Measurements from ENCODE around the gene NT5C1B. TPM values are rescaled to one million over a fixed set of nuclear protein-coding genes. Genes with fewer than 3 reads are reported as not detected.

The NT5C1B gene
- total RNA-seq, 6 donors from 2014 or later: not detected

GRCh38 chr2:18546567-18546966, 42.8 kb downstream of the NT5C1B start:
- no peak for DNase-seq

GRCh38 chr2:18545384-18545783, 44.0 kb downstream of the NT5C1B start:
- 88 to 95% methylated on average over 4 of the region's 4 CpGs for WGBS, 2 donors
- peaks cover 4 to 9% (median 5%) of the 10 kb centered on the region in 4 donors for H3K4me1 ChIP-seq
- H3K27ac ChIP-seq: no peak overlapping the region
- H3K9me3 ChIP-seq: no peaks in the 10 kb centered on the region
- H3K36me3 ChIP-seq: no peaks in the 10 kb centered on the region
- no peaks in the 10 kb centered on the region for H3K27me3 ChIP-seq
- DNase-seq (no peak), ATAC-seq (ENCODE audit: low FRiP score in 2 of 2) (no peak)
- TF ChIP-seq POLR2A (IDR thresholded peaks at IDR 0.05) (no peak), POLR2AphosphoS5 (IDR thresholded peaks at IDR 0.05) (no peak), EP300 (IDR thresholded peaks at IDR 0.05) (no peak)
- TF ChIP-seq, protein P1, sequence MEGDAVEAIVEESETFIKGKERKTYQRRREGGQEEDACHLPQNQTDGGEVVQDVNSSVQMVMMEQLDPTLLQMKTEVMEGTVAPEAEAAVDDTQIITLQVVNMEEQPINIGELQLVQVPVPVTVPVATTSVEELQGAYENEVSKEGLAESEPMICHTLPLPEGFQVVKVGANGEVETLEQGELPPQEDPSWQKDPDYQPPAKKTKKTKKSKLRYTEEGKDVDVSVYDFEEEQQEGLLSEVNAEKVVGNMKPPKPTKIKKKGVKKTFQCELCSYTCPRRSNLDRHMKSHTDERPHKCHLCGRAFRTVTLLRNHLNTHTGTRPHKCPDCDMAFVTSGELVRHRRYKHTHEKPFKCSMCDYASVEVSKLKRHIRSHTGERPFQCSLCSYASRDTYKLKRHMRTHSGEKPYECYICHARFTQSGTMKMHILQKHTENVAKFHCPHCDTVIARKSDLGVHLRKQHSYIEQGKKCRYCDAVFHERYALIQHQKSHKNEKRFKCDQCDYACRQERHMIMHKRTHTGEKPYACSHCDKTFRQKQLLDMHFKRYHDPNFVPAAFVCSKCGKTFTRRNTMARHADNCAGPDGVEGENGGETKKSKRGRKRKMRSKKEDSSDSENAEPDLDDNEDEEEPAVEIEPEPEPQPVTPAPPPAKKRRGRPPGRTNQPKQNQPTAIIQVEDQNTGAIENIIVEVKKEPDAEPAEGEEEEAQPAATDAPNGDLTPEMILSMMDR (IDR thresholded peaks at IDR 0.05): no peak
- H3K4me3 ChIP-seq: no peak overlapping the region

More at GRCh38 chr2:18546567-18546966, 42.8 kb downstream of the NT5C1B start:
- Histone ChIP-seq H3K9me3 (no peaks in the 10 kb centered on the region), H3K27me3 (no peaks in the 10 kb centered on the region), H3K27ac (no peak overlapping the region), H3K4me1 (peaks cover 6 to 12% (median 8%) of the 10 kb centered on the region in 4 donors), H3K4me3 (no peak overlapping the region), H3K36me3 (no peaks in the 10 kb centered on the region)
- no peak for ATAC-seq (ENCODE audit: low FRiP score in 2 of 2)
- TF ChIP-seq POLR2AphosphoS5 (IDR thresholded peaks at IDR 0.05) (no peak), EP300 (IDR thresholded peaks at IDR 0.05) (no peak), POLR2A (IDR thresholded peaks at IDR 0.05) (no peak)
- TF ChIP-seq, protein P1 (IDR thresholded peaks at IDR 0.05): no peak
- 36 to 43% methylated on average over 2 of the region's 2 CpGs for WGBS, 2 donors

DNA sequence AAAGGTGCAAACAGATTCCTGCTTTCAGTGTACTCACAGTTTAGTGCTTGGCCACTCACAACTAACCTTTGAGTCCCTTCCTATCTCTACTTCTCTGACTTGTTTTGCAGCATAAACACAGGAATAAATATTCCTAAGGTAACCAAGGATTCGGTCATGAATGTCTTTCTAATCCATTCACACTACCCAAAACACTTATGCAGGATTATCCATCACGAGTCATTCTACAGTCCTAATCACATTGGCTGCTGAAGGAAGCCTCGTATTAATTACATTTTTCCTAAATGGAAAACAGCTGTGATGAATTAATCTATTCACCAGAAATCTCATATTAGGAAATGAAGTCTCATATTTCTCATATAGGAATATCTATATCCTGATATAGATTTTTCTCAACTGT, 45.2 kb downstream of the NT5C1B start:
- ATAC-seq (ENCODE audit: low FRiP score in 2 of 2) (no peak), DNase-seq (no peak)
- H3K9me3 ChIP-seq: no peaks in the 10 kb centered on the region
- no peaks in the 10 kb centered on the region for H3K27me3 ChIP-seq
- no peaks in the 10 kb centered on the region for H3K36me3 ChIP-seq
- peaks cover 4 to 9% (median 5%) of the 10 kb centered on the region in 4 donors for H3K4me1 ChIP-seq
- 82 to 86% methylated on average over 3 of the region's 3 CpGs for WGBS, 2 donors
- no peak for TF ChIP-seq POLR2AphosphoS5 (IDR thresholded peaks at IDR 0.05)
- no peak for TF ChIP-seq POLR2A (IDR thresholded peaks at IDR 0.05)
- TF ChIP-seq, protein P1 (IDR thresholded peaks at IDR 0.05): no peak
- no peak for TF ChIP-seq EP300 (IDR thresholded peaks at IDR 0.05)
- no peak overlapping the region for H3K4me3 ChIP-seq
- no peak overlapping the region for H3K27ac ChIP-seq

DNA sequence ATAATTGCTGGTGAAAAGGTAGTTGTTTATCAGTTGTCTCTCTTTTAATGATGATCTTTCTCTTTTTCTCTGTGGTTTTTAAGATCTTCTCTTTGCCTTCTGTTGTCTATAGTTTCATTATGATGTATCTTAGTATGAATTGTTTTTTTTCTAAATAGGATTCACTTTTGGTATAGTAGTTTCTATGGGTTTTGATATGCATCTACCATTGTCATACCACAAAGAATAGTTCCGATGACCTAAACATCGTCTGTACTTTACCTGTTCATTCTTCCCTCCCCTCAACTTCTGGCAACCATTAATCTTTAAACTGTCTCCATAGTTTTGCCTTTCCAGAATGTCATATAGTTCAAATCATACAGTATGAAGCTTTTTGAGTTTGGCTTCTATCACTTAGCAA, 48.5 kb downstream of the NT5C1B start:
- Histone ChIP-seq H3K27ac (no peak overlapping the region), H3K4me3 (no peak overlapping the region), H3K4me1 (no peaks in the 10 kb centered on the region), H3K27me3 (no peaks in the 10 kb centered on the region), H3K9me3 (no peaks in the 10 kb centered on the region), H3K36me3 (no peaks in the 10 kb centered on the region)
- 76 to 90% methylated on average over 2 of the region's 2 CpGs for WGBS, 2 donors
- TF ChIP-seq POLR2A (IDR thresholded peaks at IDR 0.05) (no peak), POLR2AphosphoS5 (IDR thresholded peaks at IDR 0.05) (no peak), EP300 (IDR thresholded peaks at IDR 0.05) (no peak)
- TF ChIP-seq, protein P1 (IDR thresholded peaks at IDR 0.05): no peak
- DNase-seq: no peak
- no peak for ATAC-seq (ENCODE audit: low FRiP score in 2 of 2)

- DNase-seq (no peak), ATAC-seq (ENCODE audit: low FRiP score in 2 of 2) (no peak)
- 88 to 89% methylated on average over 1 of the region's 1 CpG for WGBS, 2 donors
- no peaks in the 10 kb centered on the region for H3K27me3 ChIP-seq
- no peaks in the 10 kb centered on the region for H3K9me3 ChIP-seq
- no peak overlapping the region for H3K27ac ChIP-seq
- no peaks in the 10 kb centered on the region for H3K36me3 ChIP-seq
- H3K4me3 ChIP-seq: no peak overlapping the region
- TF ChIP-seq EP300 (IDR thresholded peaks at IDR 0.05) (no peak), POLR2AphosphoS5 (IDR thresholded peaks at IDR 0.05) (no peak), POLR2A (IDR thresholded peaks at IDR 0.05) (no peak)
- TF ChIP-seq, protein P1 (IDR thresholded peaks at IDR 0.05): no peak
- H3K4me1 ChIP-seq: no peaks in the 10 kb centered on the region
Measured at GRCh38 chr2:18536697-18537096, 52.7 kb downstream of the NT5C1B start.

All from upper lobe of left lung (tissue), 6 donors.